Breast epithelium (tissue), 3 donors: ENCODE data around the gene KRCC1.

Experiments
- CTCF ChIP-seq, 3 donors: fragments of 450-650 bp; IDR thresholded peaks; one replicate each; pipeline ENCODE4 v1.5.1; 2016 to 2017; ENCODE audit warnings: antibody characterized with exemption in 3 of 3, mild to moderate bottlenecking in 3 of 3, moderate library complexity in 3 of 3
- POLR2A ChIP-seq: fragments of 450-650 bp; IDR thresholded peaks from one replicate; pipeline ENCODE4 v1.6.1; 2016; ENCODE audit warnings: antibody characterized with exemption, mild to moderate bottlenecking, moderate library complexity

DNA sequence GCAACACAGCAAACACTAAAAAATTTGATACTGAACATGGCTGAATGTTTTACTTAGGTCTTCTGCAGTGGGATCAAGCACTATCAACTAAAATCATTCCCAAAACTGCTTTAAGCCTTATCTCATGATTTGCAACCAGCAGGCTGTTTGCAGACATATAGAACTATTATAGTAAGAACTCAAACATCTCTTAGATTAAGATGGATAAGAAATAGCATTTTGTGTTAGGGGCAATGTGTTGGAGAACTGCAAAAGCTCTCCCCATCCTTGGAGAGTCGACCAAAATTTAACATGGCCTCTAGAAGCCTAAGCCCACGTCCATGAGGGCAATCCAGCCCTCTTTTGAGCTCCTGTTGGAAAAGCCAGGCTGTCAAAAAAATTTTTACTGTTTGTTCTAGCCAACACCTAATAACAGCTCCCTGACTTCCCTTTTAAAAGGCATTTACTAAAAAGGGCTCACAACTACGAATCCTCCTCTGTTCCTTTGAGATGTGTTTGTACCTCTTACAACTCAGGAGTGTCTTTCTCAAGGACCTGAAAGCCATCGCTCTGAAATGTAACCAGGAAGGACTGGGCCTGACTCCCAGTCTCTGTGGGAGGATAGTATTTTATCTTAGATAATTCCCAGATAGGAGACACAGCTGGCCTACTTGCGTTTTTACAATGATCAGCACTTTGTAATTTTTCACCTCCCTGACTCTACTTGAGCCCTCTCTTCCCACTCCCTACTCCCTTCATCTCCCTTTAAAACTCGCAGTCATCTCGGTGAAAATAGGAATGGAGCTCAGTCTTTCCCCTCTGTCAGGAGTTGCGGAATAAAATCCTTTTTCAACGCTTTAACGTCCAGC is 1.4 kb downstream of the KRCC1 start:
- TF ChIP-seq CTCF (IDR thresholded peaks at IDR 0.05) (no peak), POLR2A (no peak)
